ENCODE data around the gene DLG1.

Gene DLG1

GRCh38 chr3:197253238-197253947 lies 45.0 kb downstream of the DLG1 start:
- in situ Hi-C loops (cut with MboI; ENCODE audit: low sequenced_read_pairs): no loop called here

GRCh38 chr3:197249542-197249941 lies 48.9 kb downstream of the DLG1 start:
- in situ Hi-C loops (cut with MboI; ENCODE audit: low sequenced_read_pairs): no loop called here

- in situ Hi-C loops (cut with MboI; ENCODE audit: low sequenced_read_pairs): no loop called here
These were observed 50.1 kb downstream of the DLG1 start for GRCh38 chr3:197248341-197248740.

- in situ Hi-C loops (cut with MboI; ENCODE audit: low sequenced_read_pairs): no loop called here
These were observed 53.7 kb downstream of the DLG1 start for GRCh38 chr3:197244751-197245150.

GRCh38 chr3:197242784-197243432 lies 55.5 kb downstream of the DLG1 start:
- in situ Hi-C loops (cut with MboI; ENCODE audit: low sequenced_read_pairs): no loop called here

- in situ Hi-C loops (cut with MboI; ENCODE audit: low sequenced_read_pairs): no loop called here
These were observed 57.2 kb downstream of the DLG1 start for GRCh38 chr3:197241173-197241572.

GRCh38 chr3:197239857-197240256 lies 58.6 kb downstream of the DLG1 start:
- in situ Hi-C loops (cut with MboI; ENCODE audit: low sequenced_read_pairs): no loop called here

GRCh38 chr3:197238842-197239241 lies 59.6 kb downstream of the DLG1 start:
- in situ Hi-C loops (cut with MboI; ENCODE audit: low sequenced_read_pairs): no loop called here

GRCh38 chr3:197237897-197238296 lies 60.5 kb downstream of the DLG1 start:
- in situ Hi-C loops (cut with MboI; ENCODE audit: low sequenced_read_pairs): no loop called here

GRCh38 chr3:197236362-197236761 lies 62.0 kb downstream of the DLG1 start:
- in situ Hi-C loops (cut with MboI; ENCODE audit: low sequenced_read_pairs): no loop called here

- in situ Hi-C loops (cut with MboI; ENCODE audit: low sequenced_read_pairs): no loop called here
These were observed 63.2 kb downstream of the DLG1 start for GRCh38 chr3:197234947-197235914.

- in situ Hi-C loops (cut with MboI; ENCODE audit: low sequenced_read_pairs): no loop called here
These were observed 67.1 kb downstream of the DLG1 start for GRCh38 chr3:197231321-197231720.

- in situ Hi-C loops (cut with MboI; ENCODE audit: low sequenced_read_pairs): no loop called here
These were observed 68.6 kb downstream of the DLG1 start for GRCh38 chr3:197229836-197230235.

- in situ Hi-C loops (cut with MboI; ENCODE audit: low sequenced_read_pairs): no loop called here
These were observed 69.2 kb downstream of the DLG1 start for GRCh38 chr3:197229178-197229577.

- in situ Hi-C loops (cut with MboI; ENCODE audit: low sequenced_read_pairs): no loop called here
These were observed 70.4 kb downstream of the DLG1 start for GRCh38 chr3:197227780-197228574.

GRCh38 chr3:197226179-197226578 lies 72.2 kb downstream of the DLG1 start:
- in situ Hi-C loops (cut with MboI; ENCODE audit: low sequenced_read_pairs): no loop called here

- in situ Hi-C loops (cut with MboI; ENCODE audit: low sequenced_read_pairs): no loop called here
These were observed 72.8 kb downstream of the DLG1 start for GRCh38 chr3:197225579-197225978.

- in situ Hi-C loops (cut with MboI; ENCODE audit: low sequenced_read_pairs): no loop called here
These were observed 74.4 kb downstream of the DLG1 start for GRCh38 chr3:197224034-197224444.

- in situ Hi-C loops (cut with MboI; ENCODE audit: low sequenced_read_pairs): no loop called here
These were observed 75.5 kb downstream of the DLG1 start for GRCh38 chr3:197222937-197223370.

GRCh38 chr3:197219619-197220018 lies 78.8 kb downstream of the DLG1 start:
- in situ Hi-C loops (cut with MboI; ENCODE audit: low sequenced_read_pairs): no loop called here

- in situ Hi-C loops (cut with MboI; ENCODE audit: low sequenced_read_pairs): no loop called here
These were observed 80.2 kb downstream of the DLG1 start for GRCh38 chr3:197218210-197218609.

Measured in hTERT RPE-1 (cell line).